NCI-H2107 treated with DMSO at 0.1 percent for 48 hours (cell line): Measurements from ENCODE around the gene FAM174C.
"Not testable (repeated sequence)": the region's sequence is repeated elsewhere in the genome, so short reads cannot be mapped to it uniquely, and the experiment has no call there.

Source experiments
- DNase-seq: peaks from one replicate; lab custom pipeline; 2025; ENCODE audit not compliant: unreplicated experiment; lab: John Stamatoyannopoulos, UW

FAM174C gene

GRCh38 chr19:1237027-1237659 lies 38.2 kb upstream of the FAM174C start:
- no peak for DNase-seq

- DNase-seq, result no peak
Measured at GRCh38 chr19:1237754-1238368, 37.5 kb upstream of the FAM174C start, which contains the start of gene CBARP. Gene CBARP (minus strand): TSS chr19:1238005. CDS start chr19:1236100, 1,905 bp downstream.

- DNase-seq, result no peak
Measured at GRCh38 chr19:1238369-1239303, 36.7 kb upstream of the FAM174C start.

GRCh38 chr19:1239420-1239795 lies 35.9 kb upstream of the FAM174C start:
- DNase-seq, result no peak

- peak; percentile 50 for DNase-seq
Measured at GRCh38 chr19:1239796-1240737, 35.3 kb upstream of the FAM174C start.

GRCh38 chr19:1240925-1241324 lies 34.4 kb upstream of the FAM174C start:
- no peak for DNase-seq

GRCh38 chr19:1241417-1242095 lies 33.8 kb upstream of the FAM174C start, which contains the start of gene ATP5F1D:
Gene ATP5F1D (plus strand): TSS chr19:1241751. CDS start chr19:1241851, 100 bp downstream.
- peak; percentile 81 for DNase-seq

- peak; percentile 33 for DNase-seq
Measured at GRCh38 chr19:1243768-1244692, 31.3 kb upstream of the FAM174C start.

- no peak for DNase-seq
Measured at GRCh38 chr19:1244693-1245451, 30.5 kb upstream of the FAM174C start.

GRCh38 chr19:1245494-1246264 lies 29.7 kb upstream of the FAM174C start:
- DNase-seq, result no peak

GRCh38 chr19:1246265-1247087 lies 28.9 kb upstream of the FAM174C start:
- not testable (repeated sequence) for DNase-seq

- DNase-seq, result no peak
Measured at GRCh38 chr19:1247748-1248138, 27.6 kb upstream of the FAM174C start.

- DNase-seq, result no peak
Measured at GRCh38 chr19:1248139-1248785, 27.1 kb upstream of the FAM174C start, which contains the start of gene MIDN. Gene MIDN (plus strand): TSS chr19:1248583. CDS start chr19:1250297, 1,714 bp downstream.

- DNase-seq, result no peak
Measured at GRCh38 chr19:1248786-1249297, 26.5 kb upstream of the FAM174C start.

- peak; percentile 85 for DNase-seq
Measured at GRCh38 chr19:1249298-1249989, 25.9 kb upstream of the FAM174C start.
